ENCODE results near the gene MFSD2A.
"Not testable (repeated sequence)": the region's sequence is repeated elsewhere in the genome, so short reads cannot be mapped to it uniquely, and the experiment has no call there.

MFSD2A gene

DNA sequence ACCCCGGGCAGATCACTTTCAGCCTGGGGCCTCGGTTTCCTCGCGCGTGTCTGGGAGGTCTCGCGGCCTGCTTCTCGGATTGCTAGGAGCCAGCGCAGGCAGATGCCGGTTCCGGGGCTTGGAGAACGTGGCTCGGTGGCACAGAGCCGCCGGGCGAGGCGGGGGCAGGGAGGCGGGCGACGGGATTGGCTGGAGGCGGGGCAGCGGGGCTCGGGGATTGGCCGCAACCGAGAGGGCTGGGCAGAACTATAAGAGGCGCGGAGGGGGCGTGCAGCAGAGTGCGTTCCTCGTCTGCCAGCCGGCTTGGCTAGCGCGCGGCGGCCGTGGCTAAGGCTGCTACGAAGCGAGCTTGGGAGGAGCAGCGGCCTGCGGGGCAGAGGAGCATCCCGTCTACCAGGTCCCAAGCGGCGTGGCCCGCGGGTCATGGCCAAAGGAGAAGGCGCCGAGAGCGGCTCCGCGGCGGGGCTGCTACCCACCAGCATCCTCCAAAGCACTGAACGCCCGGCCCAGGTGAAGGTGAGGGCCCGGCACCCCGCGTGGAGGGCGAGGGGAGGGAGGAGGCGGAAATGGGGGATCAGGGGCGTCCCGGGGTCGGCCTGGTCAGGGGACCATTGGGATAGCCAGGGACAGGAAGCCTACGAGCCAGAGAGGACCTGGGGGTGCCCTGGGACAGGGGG lies at the start of gene MFSD2A:
Gene MFSD2A (plus strand): TSS at position 276 of the 677 bp plus-strand sequence. CDS start 148 bp downstream, at position 424.
- peak; percentile 80 for DNase-seq (ENCODE audit: low read depth)

- DNase-seq (ENCODE audit: low read depth), result no peak
Observed at GRCh38 chr1:39905172-39905571, 49.8 kb upstream of the MFSD2A start.

GRCh38 chr1:39907528-39908453 lies 47.2 kb upstream of the MFSD2A start:
- DNase-seq (ENCODE audit: low read depth), result no peak

DNA sequence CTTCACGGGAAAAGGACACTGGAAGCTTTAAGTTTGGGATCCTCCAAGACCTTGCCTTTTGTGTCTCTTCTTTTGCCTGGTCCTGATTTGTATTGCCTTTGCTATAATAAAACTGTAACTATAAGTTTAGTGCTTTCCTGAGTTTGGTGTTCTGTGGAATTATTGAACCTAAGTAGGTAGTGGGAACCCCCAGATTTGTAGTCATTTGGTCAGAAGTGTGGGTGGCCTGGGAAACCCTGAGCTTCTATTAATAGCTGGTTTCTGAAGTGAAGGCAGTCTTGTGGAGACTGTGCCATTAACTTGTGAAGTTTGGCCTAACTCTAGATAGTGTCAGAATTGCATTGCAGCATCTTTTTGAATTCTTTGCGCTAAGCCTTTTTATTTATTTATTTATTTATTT lies 46.4 kb upstream of the MFSD2A start:
- DNase-seq (ENCODE audit: low read depth), result no peak

- DNase-seq (ENCODE audit: low read depth), result no peak
Observed at GRCh38 chr1:39910263-39910662, 44.7 kb upstream of the MFSD2A start.

DNA sequence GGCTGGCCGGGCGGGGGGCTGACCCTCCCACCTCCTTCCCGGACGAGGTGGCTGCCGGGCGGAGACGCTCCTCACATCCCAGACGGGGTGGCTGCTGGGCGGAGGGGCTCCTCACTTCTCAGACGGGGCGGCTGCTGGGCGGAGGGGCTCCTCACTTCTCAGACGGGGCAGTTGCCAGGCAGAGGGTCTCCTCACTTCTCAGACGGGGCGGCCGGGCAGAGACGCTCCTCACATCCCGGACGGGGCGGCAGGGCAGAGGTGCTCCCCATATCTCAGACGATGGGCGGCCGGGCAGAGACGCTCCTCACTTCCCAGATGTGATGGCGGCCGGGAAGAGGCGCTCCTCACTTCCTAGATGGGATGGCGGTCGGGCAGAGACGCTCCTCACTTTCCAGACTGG lies 41.8 kb upstream of the MFSD2A start:
- DNase-seq (ENCODE audit: low read depth), result not testable (repeated sequence)

DNA sequence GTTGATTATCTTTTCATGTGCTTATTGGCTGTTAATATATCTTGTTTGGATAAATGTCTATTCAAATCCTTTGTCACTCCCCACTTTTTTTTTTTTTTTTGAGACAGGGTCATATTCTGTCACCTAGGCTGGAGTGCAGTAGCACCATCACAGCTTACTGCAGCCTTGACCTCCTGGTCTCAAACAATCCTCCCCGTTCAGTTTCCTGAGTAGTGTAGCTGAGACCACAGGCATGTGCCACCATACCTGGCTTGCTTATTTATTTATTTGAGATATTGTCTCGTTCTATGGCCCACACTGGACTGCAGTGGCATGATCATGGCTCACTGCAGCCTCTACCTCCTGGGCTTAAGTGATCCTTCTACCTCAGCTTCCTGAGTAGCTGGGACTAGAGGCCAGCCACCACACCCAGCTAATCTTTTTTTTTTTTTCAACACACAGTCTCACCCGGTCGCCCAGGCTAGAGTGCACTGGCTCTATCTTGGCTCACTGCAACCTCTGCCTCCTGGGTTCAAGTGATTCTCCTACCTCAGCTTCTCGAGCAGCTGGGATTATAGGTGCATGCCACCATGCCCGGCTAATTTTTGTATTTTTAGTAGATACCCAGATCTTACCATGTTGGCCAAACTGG lies 39.3 kb upstream of the MFSD2A start:
- DNase-seq (ENCODE audit: low read depth), result no peak

DNA sequence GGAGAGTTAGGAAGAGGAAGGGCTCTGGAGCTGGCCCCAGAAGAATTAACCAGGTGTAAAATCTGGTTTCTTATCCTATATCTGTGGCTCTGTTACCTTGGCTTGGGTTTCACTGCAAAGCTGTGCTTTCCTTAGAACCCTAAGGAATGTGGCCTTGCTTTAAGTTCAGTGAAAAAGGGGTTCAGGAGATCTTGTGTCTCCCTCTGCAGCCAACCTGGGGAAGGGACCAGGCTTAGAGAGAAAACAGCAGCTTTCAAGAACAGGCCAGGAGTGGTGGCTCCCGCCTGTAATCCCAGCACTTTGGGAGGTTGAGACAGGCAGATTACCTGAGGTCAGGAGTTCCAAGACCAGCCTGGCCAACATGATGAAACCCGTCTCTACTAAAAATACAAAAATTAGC lies 37.1 kb upstream of the MFSD2A start:
- no peak for DNase-seq (ENCODE audit: low read depth)

GRCh38 chr1:39919545-39919944 lies 35.4 kb upstream of the MFSD2A start:
- DNase-seq (ENCODE audit: low read depth), result peak; percentile 4

GRCh38 chr1:39922251-39922688 lies 32.7 kb upstream of the MFSD2A start:
- DNase-seq (ENCODE audit: low read depth), result no peak

- no peak for DNase-seq (ENCODE audit: low read depth)
Observed at GRCh38 chr1:39925721-39926342, 29.1 kb upstream of the MFSD2A start.

- no peak for DNase-seq (ENCODE audit: low read depth)
Observed at GRCh38 chr1:39926343-39926793, 28.6 kb upstream of the MFSD2A start.

DNA sequence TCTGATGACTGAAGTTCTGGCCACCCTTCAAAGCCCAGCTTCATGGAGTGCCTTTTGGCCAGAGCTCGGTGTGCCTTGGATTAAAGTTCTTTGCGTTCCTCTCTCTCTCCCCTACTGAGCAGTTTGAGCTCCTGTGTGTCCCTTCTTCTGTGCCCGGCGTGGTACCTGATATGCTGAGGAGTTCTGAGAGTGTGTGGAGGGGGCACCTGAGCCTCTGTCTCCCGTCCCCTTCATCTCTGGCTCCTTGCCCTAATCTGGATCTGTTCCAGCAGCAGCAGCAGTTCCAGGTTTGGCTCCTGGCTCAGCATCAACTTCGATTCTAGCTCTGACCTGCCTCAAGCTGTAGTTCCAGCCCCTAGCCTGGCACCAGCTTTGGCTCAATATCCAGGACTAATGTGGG lies 28.1 kb upstream of the MFSD2A start:
- DNase-seq (ENCODE audit: low read depth), result no peak

DNA sequence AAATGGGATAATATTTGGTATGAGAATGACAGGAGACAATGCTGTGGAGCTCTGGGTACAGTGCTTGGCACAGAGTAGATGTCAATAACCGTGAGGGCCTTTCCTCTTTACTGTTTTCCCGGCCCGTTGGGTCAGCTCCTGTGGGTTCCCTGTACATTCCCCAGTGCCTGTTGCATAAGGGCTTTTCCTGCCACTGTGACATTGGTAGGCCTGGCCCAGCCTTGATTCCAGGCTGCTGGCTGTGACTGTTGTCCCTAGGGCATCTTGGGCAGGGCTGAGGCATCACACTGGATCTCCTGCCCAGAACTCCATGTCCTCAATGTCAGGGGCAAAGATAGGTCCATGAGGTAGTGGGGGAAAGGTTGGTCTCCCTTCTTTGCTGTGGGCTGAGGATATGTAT lies 27.4 kb upstream of the MFSD2A start:
- no peak for DNase-seq (ENCODE audit: low read depth)

- DNase-seq (ENCODE audit: low read depth), result no peak
Observed at GRCh38 chr1:39928809-39929587, 25.9 kb upstream of the MFSD2A start.

DNA sequence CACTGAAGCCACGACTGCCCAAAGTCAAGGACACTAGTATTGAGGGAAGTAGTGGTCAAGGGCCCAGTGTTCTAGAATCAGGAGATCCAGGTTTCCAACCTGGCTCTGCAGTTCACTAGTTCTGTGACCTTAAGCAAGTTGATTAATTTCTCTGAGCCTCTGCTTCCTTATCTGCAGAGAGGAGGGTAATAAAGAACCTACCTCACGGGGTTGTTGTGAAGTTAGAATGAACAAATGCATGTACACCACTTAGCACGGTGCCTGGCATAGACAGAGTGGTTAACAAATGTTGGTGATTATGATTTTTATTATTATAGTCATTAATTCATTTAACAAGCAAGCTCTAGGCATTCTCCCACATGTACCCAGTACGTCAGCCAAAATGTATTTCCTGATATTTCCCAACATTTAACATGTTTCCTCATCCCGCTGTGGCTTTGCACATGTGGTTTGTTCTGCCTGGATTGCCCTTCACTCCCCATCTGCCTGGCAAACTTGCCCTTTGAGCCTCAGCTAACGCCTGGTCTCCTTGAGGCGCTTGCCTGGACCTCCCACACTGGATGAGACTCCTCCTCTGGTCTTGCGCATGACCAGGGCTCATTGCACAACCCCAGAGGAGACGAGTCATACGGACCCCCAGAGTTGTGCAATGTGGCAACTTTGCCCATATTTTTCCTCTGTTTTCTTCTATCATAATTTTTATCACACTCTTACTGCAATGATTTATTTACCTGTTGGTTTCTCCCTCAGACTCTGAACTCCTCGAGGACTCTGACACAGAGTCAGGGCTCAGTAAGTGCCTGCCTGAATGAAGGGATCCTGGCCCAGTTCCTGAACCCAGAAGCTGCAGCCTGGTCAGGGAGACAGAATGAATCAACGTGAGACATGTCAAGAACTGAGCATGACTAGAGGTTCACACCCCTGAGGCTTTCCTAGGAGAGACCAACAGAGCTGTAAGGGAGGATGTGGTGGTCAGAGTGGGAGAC lies 20.7 kb upstream of the MFSD2A start:
- no peak for DNase-seq (ENCODE audit: low read depth)

- no peak for DNase-seq (ENCODE audit: low read depth)
Observed at GRCh38 chr1:39936724-39937491, 18.0 kb upstream of the MFSD2A start.

GRCh38 chr1:39938856-39939255 lies 16.1 kb upstream of the MFSD2A start:
- DNase-seq (ENCODE audit: low read depth), result no peak

- no peak for DNase-seq (ENCODE audit: low read depth)
Observed at GRCh38 chr1:39940253-39940652, 14.7 kb upstream of the MFSD2A start.

All from activated T-cell treated with anti-CD3 and anti-CD28 coated beads for 1 hour (primary cell).